ENCODE results near the gene FHOD1.

DNA sequence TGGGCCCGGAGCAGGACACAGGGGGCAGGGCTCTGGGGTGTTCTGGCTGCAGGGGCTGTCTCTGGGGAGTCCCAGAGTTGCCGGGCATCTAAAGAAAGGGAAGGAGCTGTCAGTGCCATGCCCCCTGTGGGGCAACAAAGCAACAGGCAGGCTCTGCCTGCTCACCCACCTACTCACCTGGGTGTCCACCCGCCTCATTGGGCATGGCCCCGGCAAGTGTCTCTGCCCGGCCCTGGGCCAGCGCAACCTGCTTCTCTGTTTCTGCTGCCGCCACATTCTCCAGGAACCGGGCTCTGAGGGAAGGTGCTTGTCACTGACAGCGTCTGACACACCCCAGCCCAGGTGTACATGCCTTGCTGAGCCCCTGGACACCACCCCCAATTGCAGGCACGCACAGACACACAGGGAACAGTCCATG lies 13.1 kb downstream of the FHOD1 start:
- no peak for TF ChIP-seq CTCF (IDR thresholded peaks at IDR 0.05)
- TF ChIP-seq POLR2AphosphoS5 (IDR thresholded peaks at IDR 0.05): no peak
- no peak for TF ChIP-seq POLR2A (IDR thresholded peaks at IDR 0.05)

Measured in gastroesophageal sphincter (tissue), 3 donors.